ENCODE results near the gene RTN4RL1. TPM values are rescaled to one million over a fixed set of nuclear protein-coding genes. Genes with fewer than 3 reads are reported as not detected.
"Not testable (repeated sequence)": the region's sequence is repeated elsewhere in the genome, so short reads cannot be mapped to it uniquely, and the experiment has no call there.

RTN4RL1 gene
- total RNA-seq, 2 experiments from 2014 or later, result 0.14 to 0.30 TPM

DNA sequence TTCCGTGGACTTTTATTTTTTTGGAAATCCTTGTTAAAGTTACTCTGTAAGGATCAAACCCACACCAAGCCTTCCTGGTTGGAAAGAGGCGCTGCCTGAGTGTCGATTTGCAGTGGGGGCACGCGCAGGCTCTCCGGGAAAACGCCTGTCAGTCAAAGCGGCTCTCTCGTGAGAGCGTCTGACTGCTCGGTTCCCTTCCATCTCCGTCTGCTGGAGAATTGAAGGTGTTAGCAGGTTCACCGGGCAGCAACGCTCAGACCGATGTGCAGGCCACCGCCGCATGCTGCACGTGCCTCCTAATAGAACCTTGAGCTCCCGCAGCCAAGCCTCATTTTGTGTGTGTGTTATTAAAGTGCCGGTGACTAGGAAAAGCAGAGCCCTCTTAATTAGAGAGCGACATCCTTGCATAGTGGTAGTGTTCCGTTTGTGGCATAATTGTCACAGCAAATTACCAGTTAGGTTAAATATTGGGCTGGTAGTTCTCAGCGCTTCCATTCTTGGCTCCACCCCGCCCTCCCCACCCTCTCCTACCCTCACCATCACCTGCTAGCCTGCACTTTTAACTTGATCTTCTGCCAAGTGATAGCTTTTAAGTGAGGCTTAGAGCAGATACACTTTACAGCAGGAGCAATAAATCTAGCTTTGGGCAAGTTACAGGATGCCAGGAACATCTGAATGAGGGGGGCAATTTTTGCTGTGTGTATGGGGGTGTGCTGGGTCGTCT, 119.8 kb downstream of the RTN4RL1 start:
- CTCF ChIA-PET, result interaction anchor here (0.6 kb wide), 2 partner anchors 124 to 250 kb away, joined by 3 to 5 read pairs; no protein-coding TSS in a partner anchor
- peaks cover 43% of the 10 kb centered on the region for H3K27me3 Mint-ChIP-seq (ENCODE audit: low read depth)
- H3K4me3 Mint-ChIP-seq, result no peak overlapping the region
- H3K4me1 Mint-ChIP-seq (ENCODE audit: low read depth), result peaks cover 8% of the 10 kb centered on the region
- no peaks in the 10 kb centered on the region for H3K36me3 Mint-ChIP-seq (ENCODE audit: low read depth)
- intact Hi-C loops (cut with micrococcal nuclease), result no loop called here
- no peak for DNase-seq
- H3K9me3 Mint-ChIP-seq, result no peaks in the 10 kb centered on the region
- H3K27ac Mint-ChIP-seq, result no peak overlapping the region

DNA sequence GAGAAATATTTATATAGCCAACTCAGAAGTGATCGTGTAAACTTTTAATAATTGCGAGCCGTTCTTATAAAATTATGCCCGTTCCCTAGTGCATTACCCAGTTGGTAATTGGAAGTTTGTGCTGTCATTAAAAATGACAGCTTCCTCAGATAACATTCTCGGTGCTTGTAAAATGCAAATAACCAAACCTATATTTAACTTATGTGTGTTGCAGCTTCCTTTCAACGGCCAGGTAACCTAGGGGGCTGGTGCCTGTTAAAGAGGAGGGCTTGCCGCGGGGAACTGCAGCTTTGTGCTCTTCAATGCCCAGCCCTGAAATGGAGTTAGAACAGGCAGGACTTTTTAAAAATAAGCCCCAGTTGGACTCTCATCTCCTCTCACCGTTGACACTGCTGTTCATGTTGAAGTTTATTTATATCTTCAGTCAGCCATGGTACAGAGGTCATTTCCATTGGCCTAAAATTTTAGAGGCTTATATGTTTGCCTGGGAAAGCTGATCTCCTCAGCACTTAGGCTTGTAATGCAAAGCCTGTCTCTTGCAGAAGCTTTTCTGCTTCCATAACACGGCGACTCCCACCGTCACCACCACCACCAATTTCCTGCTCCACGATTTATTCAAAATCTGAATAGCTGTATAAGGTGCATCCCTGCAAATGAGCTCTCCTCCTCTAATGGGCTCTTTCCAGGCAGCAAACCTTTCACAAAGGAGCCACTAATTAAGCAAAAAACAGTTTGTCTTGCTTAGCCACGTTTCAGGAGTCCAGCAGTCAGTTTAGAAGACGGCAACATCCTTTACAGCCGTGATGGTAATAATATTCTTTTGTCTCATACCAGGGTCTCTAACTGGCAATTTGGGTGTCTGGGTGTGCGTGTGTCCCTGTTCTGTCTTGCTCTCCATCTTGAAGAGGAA, 120.6 kb downstream of the RTN4RL1 start:
- H3K27me3 Mint-ChIP-seq (ENCODE audit: low read depth), result peaks cover 34% of the 10 kb centered on the region
- intact Hi-C loops (cut with micrococcal nuclease), result no loop called here
- no peaks in the 10 kb centered on the region for H3K36me3 Mint-ChIP-seq (ENCODE audit: low read depth)
- peaks cover 8% of the 10 kb centered on the region for H3K4me1 Mint-ChIP-seq (ENCODE audit: low read depth)
- no peak overlapping the region for H3K27ac Mint-ChIP-seq
- H3K4me3 Mint-ChIP-seq, result no peak overlapping the region
- no peak for DNase-seq
- CTCF ChIA-PET, result interaction anchor here (0.6 to 1.5 kb wide), 3 partner anchors 25 to 185 kb away, joined by 3 to 6 read pairs (median 3); no protein-coding TSS in a partner anchor
- no peaks in the 10 kb centered on the region for H3K9me3 Mint-ChIP-seq

DNA sequence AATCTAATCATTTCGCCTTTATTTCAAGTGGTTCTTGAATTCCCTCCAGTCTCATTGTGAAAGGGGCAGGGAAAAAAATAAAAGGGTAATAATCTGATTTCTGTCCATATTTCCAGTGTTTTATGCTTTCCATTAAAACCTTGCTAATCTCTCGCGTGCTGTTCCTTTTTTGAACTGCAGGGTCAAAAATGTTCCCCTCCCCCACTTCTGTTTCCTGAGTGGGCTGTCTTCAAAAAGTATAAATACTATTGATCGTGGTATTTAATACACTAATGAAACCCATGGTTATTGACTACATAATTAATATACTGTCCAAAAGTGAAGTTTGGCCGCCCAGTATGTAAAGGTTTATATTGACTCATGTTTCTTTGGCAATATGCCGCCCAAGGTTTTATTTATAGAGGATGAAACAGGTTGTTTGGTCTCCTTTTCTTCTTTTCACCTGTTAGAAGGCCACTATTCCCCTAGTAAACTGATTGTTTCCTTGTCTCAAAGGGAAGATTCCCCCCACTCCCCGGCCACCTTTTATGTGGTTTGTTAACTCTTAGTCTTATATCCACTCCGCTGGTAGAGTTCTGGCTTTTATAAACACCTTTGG, 125.6 kb downstream of the RTN4RL1 start:
- H3K36me3 Mint-ChIP-seq (ENCODE audit: low read depth), result peaks cover 17% of the 10 kb centered on the region
- DNase-seq, result no peak
- H3K27me3 Mint-ChIP-seq (ENCODE audit: low read depth), result no peaks in the 10 kb centered on the region
- intact Hi-C loops (cut with micrococcal nuclease), result no loop called here
- H3K4me1 Mint-ChIP-seq (ENCODE audit: low read depth), result no peaks in the 10 kb centered on the region
- no peak overlapping the region for H3K4me3 Mint-ChIP-seq
- no peaks in the 10 kb centered on the region for H3K9me3 Mint-ChIP-seq
- no peak overlapping the region for H3K27ac Mint-ChIP-seq
- CTCF ChIA-PET, result no interaction called here

DNA sequence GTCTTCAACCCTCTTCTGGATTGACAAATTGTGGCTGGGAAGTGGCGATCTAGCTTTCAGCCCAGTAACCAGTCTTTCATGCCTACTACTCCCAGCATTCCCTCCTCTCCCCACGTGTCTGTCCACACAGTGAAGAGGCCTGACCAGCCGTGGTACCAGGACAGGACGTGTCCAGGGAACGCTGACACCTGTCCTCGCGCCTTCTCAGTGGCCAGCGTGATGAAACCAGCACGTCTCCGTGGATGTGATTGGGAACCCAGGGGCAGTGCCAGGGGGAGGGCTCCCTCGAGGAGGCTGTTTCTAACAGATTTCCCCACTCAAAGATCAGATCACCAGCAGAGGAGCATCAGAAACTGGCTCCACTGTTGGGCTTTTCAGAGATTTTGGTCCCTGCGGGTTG, 126.3 kb downstream of the RTN4RL1 start:
- no peaks in the 10 kb centered on the region for H3K9me3 Mint-ChIP-seq
- no peak for DNase-seq
- no peaks in the 10 kb centered on the region for H3K27me3 Mint-ChIP-seq (ENCODE audit: low read depth)
- CTCF ChIA-PET, result no interaction called here
- H3K4me3 Mint-ChIP-seq, result no peak overlapping the region
- intact Hi-C loops (cut with micrococcal nuclease), result no loop called here
- peaks cover 24% of the 10 kb centered on the region for H3K36me3 Mint-ChIP-seq (ENCODE audit: low read depth)
- H3K27ac Mint-ChIP-seq, result no peak overlapping the region
- no peaks in the 10 kb centered on the region for H3K4me1 Mint-ChIP-seq (ENCODE audit: low read depth)

DNA sequence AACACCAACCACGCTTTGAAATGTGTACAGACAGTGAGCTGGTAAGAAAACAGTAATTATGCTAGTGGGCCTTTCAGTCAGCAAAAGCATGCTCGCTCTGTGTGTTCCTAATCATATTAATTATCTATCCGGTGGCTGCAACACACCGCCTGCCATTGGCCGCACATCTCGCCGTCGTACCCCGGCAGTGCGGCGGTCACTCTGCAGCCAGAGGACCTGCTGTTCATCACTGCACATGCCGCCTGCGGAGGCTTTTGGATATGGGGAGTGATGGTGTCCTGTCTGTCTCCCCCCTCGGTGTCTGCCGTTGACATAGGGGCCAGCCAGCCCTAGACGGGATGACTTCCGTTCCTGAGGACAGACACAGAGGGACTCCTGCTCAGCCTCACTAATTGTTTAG, 126.8 kb downstream of the RTN4RL1 start:
- Mint-ChIP-seq H3K4me1 (ENCODE audit: low read depth) (no peaks in the 10 kb centered on the region), H3K9me3 (no peaks in the 10 kb centered on the region), H3K36me3 (ENCODE audit: low read depth) (peaks cover 26% of the 10 kb centered on the region), H3K27ac (no peak overlapping the region), H3K4me3 (no peak overlapping the region), H3K27me3 (ENCODE audit: low read depth) (no peaks in the 10 kb centered on the region)
- CTCF ChIA-PET, result no interaction called here
- intact Hi-C loops (cut with micrococcal nuclease), result no loop called here
- no peak for DNase-seq

DNA sequence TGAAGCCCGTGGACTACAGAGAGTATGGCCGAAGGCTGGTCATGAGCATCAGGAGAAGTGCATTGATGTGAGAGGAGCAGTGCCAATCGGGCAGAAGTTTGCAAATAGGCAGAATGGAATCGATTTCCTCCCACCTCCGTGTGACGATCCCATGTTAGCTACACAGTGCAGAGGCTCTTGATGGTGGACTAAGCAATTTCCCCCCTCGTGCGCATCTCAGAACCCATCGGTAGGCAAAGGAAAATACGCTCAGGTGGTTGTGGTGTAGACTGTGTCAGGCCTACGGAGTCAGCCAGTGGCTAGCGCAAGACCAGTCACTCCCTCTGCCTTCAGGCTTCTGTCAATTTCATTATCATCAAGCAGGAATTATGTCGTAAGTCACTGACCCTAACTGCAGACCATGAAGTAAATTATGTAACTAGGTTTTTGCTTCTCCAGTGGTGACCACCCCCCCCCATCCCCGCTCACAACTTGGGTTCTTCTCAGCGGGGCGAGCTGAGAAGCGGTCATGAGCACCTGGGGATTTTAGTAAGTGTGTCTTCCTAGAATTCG, 128.0 kb downstream of the RTN4RL1 start:
- intact Hi-C loops (cut with micrococcal nuclease), result no loop called here
- no peaks in the 10 kb centered on the region for H3K4me1 Mint-ChIP-seq (ENCODE audit: low read depth)
- H3K27me3 Mint-ChIP-seq (ENCODE audit: low read depth), result no peaks in the 10 kb centered on the region
- no peak overlapping the region for H3K4me3 Mint-ChIP-seq
- DNase-seq, result no peak
- CTCF ChIA-PET, result interaction anchor here (0.6 kb wide), 1 partner anchor 12 kb away, joined by 4 read pairs; no protein-coding TSS in a partner anchor
- H3K9me3 Mint-ChIP-seq, result no peaks in the 10 kb centered on the region
- peaks cover 32% of the 10 kb centered on the region for H3K36me3 Mint-ChIP-seq (ENCODE audit: low read depth)
- no peak overlapping the region for H3K27ac Mint-ChIP-seq

DNA sequence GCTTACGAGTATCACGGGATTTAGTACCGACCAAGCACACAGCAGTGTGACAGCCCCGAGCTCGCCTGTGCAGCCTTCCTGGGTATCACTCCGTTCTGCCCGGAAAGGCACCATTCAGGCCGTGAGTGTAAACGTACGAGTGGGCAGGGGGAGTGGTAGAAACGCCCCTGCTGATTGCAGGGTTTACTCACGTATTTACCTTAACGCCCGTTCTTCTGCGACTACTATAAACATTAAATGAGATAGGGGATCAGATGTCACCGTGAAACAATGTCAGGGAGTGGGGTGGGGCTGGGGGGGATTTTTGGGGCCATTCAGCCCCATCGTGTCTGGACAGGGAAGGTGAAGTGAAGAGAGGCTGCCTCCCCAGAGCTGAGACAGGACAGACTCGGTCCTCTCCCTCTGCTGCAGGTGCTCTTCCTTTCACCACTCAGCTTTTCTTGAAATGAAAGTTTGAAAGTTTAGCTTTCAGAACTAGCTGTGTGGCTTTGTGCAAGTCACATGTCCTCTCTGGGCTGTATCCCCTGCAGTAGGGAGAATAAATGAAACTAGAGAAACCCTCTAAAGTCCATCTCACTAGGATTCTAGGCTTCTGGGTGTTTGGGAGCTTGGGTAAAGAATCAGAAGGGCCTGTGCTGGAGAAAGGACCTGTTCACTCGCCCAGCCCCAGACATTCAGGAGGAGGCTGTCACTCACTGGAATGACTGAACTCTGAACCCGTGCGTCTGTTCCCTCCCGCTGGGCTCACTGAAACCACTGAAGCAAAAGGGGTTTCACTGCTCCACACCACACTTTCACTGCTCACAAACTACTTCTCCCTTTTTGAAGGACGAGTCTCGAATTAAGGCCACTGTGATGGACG, 128.7 kb downstream of the RTN4RL1 start:
- Mint-ChIP-seq H3K36me3 (ENCODE audit: low read depth) (peaks cover 34% of the 10 kb centered on the region), H3K4me1 (ENCODE audit: low read depth) (no peaks in the 10 kb centered on the region), H3K27me3 (ENCODE audit: low read depth) (no peaks in the 10 kb centered on the region), H3K9me3 (no peaks in the 10 kb centered on the region), H3K27ac (no peak overlapping the region), H3K4me3 (no peak overlapping the region)
- intact Hi-C loops (cut with micrococcal nuclease), result no loop called here
- DNase-seq, result no peak
- CTCF ChIA-PET, result interaction anchor here (0.6 kb wide), 1 partner anchor 13 kb away, joined by 4 read pairs; no protein-coding TSS in a partner anchor

DNA sequence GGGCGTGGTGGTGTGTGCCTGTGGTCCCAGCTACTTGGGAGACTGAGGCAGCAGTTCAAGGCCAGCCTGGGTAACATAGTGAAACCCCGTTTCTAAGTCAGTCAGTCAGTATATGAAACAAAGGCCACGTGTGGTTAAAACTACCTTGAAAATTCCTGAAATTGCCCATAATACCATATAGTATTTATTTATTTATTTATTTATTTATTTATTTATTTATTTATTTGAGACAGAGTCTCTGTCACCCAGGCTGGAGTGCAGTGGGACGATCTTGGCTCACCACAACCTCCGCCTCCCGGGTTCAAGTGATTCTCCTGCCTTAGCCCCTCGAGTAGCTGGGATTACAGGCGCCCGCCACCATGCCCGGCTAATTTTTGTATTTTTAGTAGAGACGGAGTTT, 129.7 kb downstream of the RTN4RL1 start:
- H3K4me3 Mint-ChIP-seq; H3K27me3 Mint-ChIP-seq (ENCODE audit: low read depth); DNase-seq; H3K4me1 Mint-ChIP-seq (ENCODE audit: low read depth); H3K27ac Mint-ChIP-seq; intact Hi-C loops (cut with micrococcal nuclease); H3K9me3 Mint-ChIP-seq: not testable (repeated sequence)
- H3K36me3 Mint-ChIP-seq (ENCODE audit: low read depth), result peaks cover 38% of the 10 kb centered on the region
- CTCF ChIA-PET, result interaction anchor here (0.7 kb wide), 1 partner anchor 522 kb away, joined by 3 read pairs; no protein-coding TSS in a partner anchor

DNA sequence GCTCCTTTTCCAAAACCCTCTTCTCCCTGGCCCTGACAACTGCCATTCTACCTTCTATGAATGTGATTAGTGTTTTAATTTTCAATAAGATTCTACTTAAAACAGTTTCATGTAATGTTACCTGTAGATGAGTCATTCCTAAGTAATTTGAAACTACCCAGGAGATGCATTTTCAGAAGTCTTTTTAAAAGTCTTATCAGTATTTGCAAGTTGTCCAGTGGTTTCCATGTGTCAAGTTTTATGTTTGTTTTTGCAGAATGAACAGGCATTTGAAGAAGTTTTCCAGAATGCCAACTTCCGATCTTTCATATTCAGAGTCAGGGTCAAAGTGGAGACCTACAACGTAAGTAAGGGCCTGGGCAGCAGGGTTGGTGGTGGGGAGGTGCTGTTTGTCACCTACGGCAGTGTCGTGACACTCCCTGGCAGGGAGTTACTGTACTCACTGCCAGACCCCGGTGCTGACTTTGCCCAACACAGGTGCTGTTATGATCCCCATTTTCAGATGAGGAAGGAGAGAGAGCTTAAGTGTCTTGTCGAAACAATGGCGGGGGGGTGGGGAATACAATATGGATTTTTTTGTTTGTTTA, 130.3 kb downstream of the RTN4RL1 start:
- peaks cover 38% of the 10 kb centered on the region for H3K36me3 Mint-ChIP-seq (ENCODE audit: low read depth)
- H3K9me3 Mint-ChIP-seq, result no peaks in the 10 kb centered on the region
- no peak for DNase-seq
- H3K4me1 Mint-ChIP-seq (ENCODE audit: low read depth), result no peaks in the 10 kb centered on the region
- intact Hi-C loops (cut with micrococcal nuclease), result no loop called here
- H3K4me3 Mint-ChIP-seq, result no peak overlapping the region
- CTCF ChIA-PET, result interaction anchor here (0.6 to 0.7 kb wide), 2 partner anchors 286 to 523 kb away, joined by 3 read pairs; no protein-coding TSS in a partner anchor
- no peak overlapping the region for H3K27ac Mint-ChIP-seq
- no peaks in the 10 kb centered on the region for H3K27me3 Mint-ChIP-seq (ENCODE audit: low read depth)

DNA sequence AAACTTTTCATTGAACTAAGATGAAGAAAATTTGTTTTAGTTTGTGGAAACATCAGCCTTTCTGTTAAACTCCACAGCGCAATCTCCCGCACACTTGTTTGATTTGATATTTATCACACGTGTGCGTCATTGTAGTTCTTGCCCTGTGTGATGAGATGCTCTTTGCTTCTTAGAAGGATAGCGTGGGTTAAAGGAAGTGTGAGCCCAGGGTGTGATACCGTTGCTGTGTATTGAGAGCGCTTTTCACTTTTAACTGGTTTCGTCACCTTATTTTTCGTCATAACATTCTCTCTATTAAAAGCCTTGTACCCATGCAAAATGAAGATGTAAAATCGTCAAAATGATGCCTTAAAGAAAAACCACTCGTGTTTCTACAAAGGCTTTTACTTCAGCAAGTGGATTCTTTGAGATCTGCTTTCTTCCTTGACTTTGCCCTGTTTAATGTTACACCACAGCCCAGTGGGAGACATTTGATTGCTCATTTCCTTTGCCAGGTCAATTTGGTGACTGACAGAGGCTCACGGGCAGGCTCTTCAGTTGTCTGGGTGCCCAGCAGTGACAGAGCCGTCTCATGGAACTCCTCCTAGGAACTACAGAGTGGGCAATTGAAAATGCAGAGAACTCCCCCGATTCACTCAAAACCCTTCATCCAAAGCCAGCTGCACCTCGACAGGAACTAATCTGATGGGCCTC, 134.2 kb downstream of the RTN4RL1 start:
- no peaks in the 10 kb centered on the region for H3K27me3 Mint-ChIP-seq (ENCODE audit: low read depth)
- H3K36me3 Mint-ChIP-seq (ENCODE audit: low read depth), result peaks cover 37% of the 10 kb centered on the region
- peak overlapping the region; percentile 25 for H3K27ac Mint-ChIP-seq
- DNase-seq, result peak; percentile 20
- no peak overlapping the region for H3K4me3 Mint-ChIP-seq
- H3K9me3 Mint-ChIP-seq, result no peaks in the 10 kb centered on the region
- no peaks in the 10 kb centered on the region for H3K4me1 Mint-ChIP-seq (ENCODE audit: low read depth)
- CTCF ChIA-PET, result interaction anchor here (1.9 kb wide), 1 partner anchor 9 kb away, joined by 5 read pairs; no protein-coding TSS in a partner anchor
- intact Hi-C loops (cut with micrococcal nuclease), result no loop called here

DNA sequence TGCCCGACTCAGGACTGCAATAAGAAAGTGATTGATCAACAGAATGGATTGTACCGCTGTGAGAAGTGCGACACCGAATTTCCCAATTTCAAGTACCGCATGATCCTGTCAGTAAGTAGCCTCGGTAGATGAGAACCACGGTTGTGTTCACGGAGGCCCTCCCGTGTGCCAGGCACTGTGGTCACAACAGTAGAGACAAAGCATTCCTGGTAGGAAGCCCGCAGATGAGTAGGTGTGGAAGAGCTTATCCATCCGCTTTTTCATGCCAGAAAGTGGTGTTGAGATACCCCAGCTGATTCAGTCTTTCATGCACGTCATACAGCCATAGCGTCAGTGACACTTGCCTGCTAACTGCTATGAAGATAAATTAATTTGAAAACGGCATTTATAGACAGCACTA, 136.4 kb downstream of the RTN4RL1 start:
- CTCF ChIA-PET, result no interaction called here
- peaks cover 41% of the 10 kb centered on the region for H3K36me3 Mint-ChIP-seq (ENCODE audit: low read depth)
- no peak overlapping the region for H3K4me3 Mint-ChIP-seq
- H3K9me3 Mint-ChIP-seq, result no peaks in the 10 kb centered on the region
- no peak for DNase-seq
- H3K4me1 Mint-ChIP-seq (ENCODE audit: low read depth), result no peaks in the 10 kb centered on the region
- intact Hi-C loops (cut with micrococcal nuclease), result no loop called here
- no peaks in the 10 kb centered on the region for H3K27me3 Mint-ChIP-seq (ENCODE audit: low read depth)
- H3K27ac Mint-ChIP-seq, result no peak overlapping the region
